Lower lobe of right lung (tissue), 2 donors: ENCODE results near the gene KRTAP5-6. TPM values are rescaled to one million over a fixed set of nuclear protein-coding genes. Genes with fewer than 3 reads are reported as not detected.

Experiments used
- ATAC-seq, 2 donors: fragments of 200-7000 bp; cut with Tn5 transposase; one replicate each; pipeline ENCODE4 v1.9.1; 2020 to 2022; ENCODE audit warnings: mild to moderate bottlenecking in 2 of 2, moderate library complexity in 2 of 2
- DNase-seq: peaks from one replicate; pipeline ENCODE4 v3.0.0-alpha.2; 2020
- H3K27ac ChIP-seq: fragments of 200-600 bp; one replicate; pipeline ENCODE4 v1.8.0; 2022
- H3K27me3 ChIP-seq: fragments of 200-600 bp; one replicate; pipeline ENCODE4 v1.8.0; 2022; ENCODE audit warnings: low read depth
- H3K36me3 ChIP-seq: fragments of 200-600 bp; one replicate; pipeline ENCODE4 v1.8.0; 2022; ENCODE audit warnings: mild to moderate bottlenecking
- H3K4me1 ChIP-seq: fragments of 200-600 bp; one replicate; pipeline ENCODE4 v1.8.0; 2022
- H3K4me3 ChIP-seq: fragments of 200-600 bp; one replicate; pipeline ENCODE4 v1.8.0; 2022; ENCODE audit warnings: mild to moderate bottlenecking
- H3K9me3 ChIP-seq: fragments of 200-600 bp; one replicate; pipeline ENCODE4 v1.8.0; 2022
- CTCF ChIP-seq: fragments of 200-600 bp; IDR thresholded peaks from one replicate; pipeline ENCODE4 v1.8.0; 2022; ENCODE audit warnings: antibody characterized with exemption, mild to moderate bottlenecking
- intact Hi-C: fragments of 100-400 bp; cut with DNase I; formaldehyde crosslinking; loops from one replicate; pipeline ENCODE4 v1.11.0; 2022
- total RNA-seq: library from RNA; stranded (reverse); fragmentation: NEBNext Ultra II Directional; extraction: Animal tissue kit (Norgen Biotek cat#: 25700); gene quantifications from one replicate; pipeline ENCODE4 v1.2.1, GENCODE V29; 2021
- donor health status: DM: no; HTN: yes; CAD: no; lungs with severe emphysema.

Gene KRTAP5-6
- total RNA-seq, 1 donor from 2014 or later: not detected

GRCh38 chr11:1690167-1691025 lies 6.6 kb upstream of the KRTAP5-6 start:
- Histone ChIP-seq H3K27ac (no peak overlapping the region), H3K4me3 (no peak overlapping the region), H3K9me3 (no peaks in the 10 kb centered on the region), H3K4me1 (peaks cover 15% of the 10 kb centered on the region), H3K36me3 (no peaks in the 10 kb centered on the region), H3K27me3 (peaks cover 10% of the 10 kb centered on the region)
- no peak for ATAC-seq
- DNase-seq: no peak
- intact Hi-C loops: no loop called here
- no peak for TF ChIP-seq CTCF

DNA sequence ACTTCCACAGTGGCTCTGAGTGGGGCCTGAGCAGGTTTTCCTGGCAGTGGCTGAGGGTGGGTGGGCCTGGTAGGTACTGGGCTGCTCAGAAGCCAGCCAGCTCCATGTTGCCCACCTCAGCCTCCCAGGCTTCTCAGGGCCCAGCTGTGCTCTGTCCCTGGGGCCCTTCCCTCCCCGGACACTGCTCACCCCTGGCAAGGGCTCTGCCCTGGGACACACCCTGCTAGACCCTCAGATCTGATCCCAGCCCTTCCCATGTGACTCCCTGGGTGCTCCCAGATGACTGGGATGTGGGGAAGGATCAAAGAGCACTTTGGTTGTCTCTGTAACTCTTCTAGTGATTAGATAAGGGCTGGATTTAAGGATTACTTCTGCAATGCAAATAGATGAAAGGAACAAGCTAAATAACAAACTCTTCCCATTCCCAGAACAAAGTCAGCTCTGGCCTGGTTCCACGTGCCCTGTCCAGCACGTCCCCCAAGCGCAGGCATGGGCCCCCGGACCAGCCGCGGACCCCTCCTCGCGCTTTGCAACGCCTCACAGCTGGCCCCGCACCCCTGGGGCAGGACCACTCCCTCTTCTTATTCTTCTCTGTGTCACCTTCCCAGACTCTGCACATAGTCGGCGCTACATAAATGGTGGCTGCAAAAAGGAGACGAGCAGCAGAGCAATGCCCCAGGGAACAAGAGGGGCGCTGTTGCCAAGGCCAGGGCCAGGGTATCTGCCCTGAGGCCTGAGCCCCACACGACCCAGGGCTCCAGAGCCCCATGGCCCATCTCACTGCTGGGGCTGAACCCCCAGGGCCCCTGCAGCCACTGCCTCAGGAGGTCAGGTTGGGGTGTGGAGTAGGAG lies 5.7 kb upstream of the KRTAP5-6 start:
- Histone ChIP-seq H3K4me1 (peaks cover 15% of the 10 kb centered on the region), H3K36me3 (no peaks in the 10 kb centered on the region), H3K27ac (no peak overlapping the region), H3K27me3 (peaks cover 10% of the 10 kb centered on the region), H3K9me3 (no peaks in the 10 kb centered on the region), H3K4me3 (no peak overlapping the region)
- no peak for TF ChIP-seq CTCF
- ATAC-seq: no peak
- intact Hi-C loops: no loop called here
- DNase-seq: peak; percentile 41

DNA sequence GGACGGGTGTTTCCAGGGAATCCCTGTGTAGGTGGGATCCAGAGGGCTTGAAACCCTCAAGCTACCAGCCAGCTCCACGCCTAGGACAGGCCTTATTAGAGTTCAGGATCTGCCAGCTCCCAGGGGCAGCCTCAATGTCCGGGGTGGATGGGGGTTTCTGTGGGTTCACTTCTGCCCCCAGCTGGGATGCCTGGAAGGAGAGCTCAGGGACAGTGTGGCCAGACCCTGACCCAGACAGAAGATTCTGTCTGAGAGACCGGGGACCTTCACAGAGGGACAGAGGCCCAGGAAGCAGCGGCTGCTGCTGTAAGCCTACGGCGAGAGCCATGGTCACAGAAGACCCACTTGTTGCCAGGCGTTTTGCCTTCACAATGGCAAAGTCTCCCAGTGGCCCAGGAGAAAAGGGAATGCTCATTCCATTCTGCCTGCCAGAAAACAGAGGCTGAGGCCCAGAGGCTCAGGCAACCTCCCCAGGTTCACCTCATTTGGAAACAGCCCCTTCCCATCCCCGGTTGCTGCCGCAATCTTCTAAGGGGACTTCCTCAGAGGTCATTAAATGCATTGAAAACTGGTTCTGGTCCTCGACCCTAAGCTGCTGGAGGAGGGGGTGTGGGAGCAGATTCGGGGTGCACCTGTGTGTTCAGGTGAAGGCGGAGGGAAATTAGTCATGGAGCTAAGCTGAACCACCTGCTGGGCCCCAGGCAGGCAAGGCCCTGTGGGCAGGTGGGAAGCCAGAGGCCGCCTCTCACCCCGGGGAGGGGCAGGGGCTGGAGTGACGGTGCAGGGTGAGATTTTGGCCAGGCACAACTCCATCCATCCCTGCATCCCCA lies 4.9 kb upstream of the KRTAP5-6 start:
- no peak overlapping the region for H3K4me3 ChIP-seq
- intact Hi-C loops: no loop called here
- H3K36me3 ChIP-seq: no peaks in the 10 kb centered on the region
- no peak for TF ChIP-seq CTCF
- DNase-seq (peak; percentile 14), ATAC-seq (no peak)
- H3K27ac ChIP-seq: no peak overlapping the region
- H3K27me3 ChIP-seq: peaks cover 15% of the 10 kb centered on the region
- peaks cover 15% of the 10 kb centered on the region for H3K4me1 ChIP-seq
- H3K9me3 ChIP-seq: no peaks in the 10 kb centered on the region

DNA sequence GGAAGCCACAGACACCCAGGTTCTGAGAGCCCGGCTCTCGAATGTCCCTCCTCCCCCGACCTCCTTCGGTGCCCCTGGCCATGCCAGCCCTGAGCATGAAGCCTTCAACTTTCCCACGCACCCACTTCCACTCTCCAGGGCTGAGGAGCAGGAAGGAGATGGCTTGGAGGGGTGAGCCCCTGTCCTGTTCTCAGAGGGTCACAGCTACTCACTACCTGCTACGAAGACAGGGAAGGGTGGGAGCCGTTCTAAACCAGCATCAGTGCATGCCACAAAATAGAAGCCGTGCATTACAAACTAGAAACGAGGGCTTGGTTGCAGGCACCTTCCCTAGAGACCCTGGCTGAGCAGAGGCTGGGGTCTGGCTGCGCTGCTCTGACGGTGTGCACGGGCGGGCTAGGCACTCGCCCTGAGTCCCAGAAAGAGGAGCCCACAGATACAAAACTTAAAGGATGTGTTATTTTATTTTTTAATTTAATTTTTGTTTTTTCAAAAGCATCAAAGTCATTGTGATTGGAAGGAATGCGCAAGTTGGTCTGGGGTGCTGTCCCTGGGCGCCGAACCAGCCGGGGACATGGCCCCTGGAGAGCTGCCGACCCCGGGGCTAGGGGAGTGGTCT lies 4.2 kb upstream of the KRTAP5-6 start:
- ATAC-seq (no peak), DNase-seq (peak; percentile 32)
- Histone ChIP-seq H3K27ac (no peak overlapping the region), H3K4me3 (no peak overlapping the region), H3K36me3 (no peaks in the 10 kb centered on the region), H3K4me1 (peaks cover 15% of the 10 kb centered on the region), H3K27me3 (peaks cover 15% of the 10 kb centered on the region), H3K9me3 (no peaks in the 10 kb centered on the region)
- intact Hi-C loops: no loop called here
- no peak for TF ChIP-seq CTCF
